Measurements from ENCODE around the gene MBOAT7.
"Not testable (repeated sequence)": the region's sequence is repeated elsewhere in the genome, so short reads cannot be mapped to it uniquely, and the experiment has no call there.

GRCh38 chr19:54224619-54225018 is 35.2 kb upstream of the MBOAT7 start:
- TF ChIP-seq RFX5 (IDR thresholded peaks at IDR 0.05; ENCODE audit: low read depth, low read length); ELK1 (IDR thresholded peaks at IDR 0.05; ENCODE audit: borderline replicate concordance, low read depth, low read length); USF2 (IDR thresholded peaks at IDR 0.05; ENCODE audit: low read depth, low read length); CTCF (conservative IDR thresholded peaks at IDR 0.05; ENCODE audit: low read depth, low read length); POLR2A (IDR thresholded peaks at IDR 0.05; ENCODE audit: low read depth, low read length); RCOR1 (IDR thresholded peaks at IDR 0.05; ENCODE audit: insufficient replicate concordance, low read length); RAD21 (IDR thresholded peaks at IDR 0.05; ENCODE audit: low read length); CHD1 (IDR thresholded peaks at IDR 0.05; ENCODE audit: low read depth, low read length); BHLHE40 (IDR thresholded peaks at IDR 0.05; ENCODE audit: low read depth, low read length): not testable (repeated sequence)

Measured in IMR-90 (cell line).